Activated gamma-delta T cell treated with anti-CD3 and anti-CD28 coated beads, Interleukin-2, amount 50 U/mL, for 16 hours (primary cell): ENCODE measurements around the gene MRPL28.
A peak's percentile ranks its signal among the peaks of the same experiment; 100 is the strongest.
"Not testable (repeated sequence)": the region's sequence is repeated elsewhere in the genome, so short reads cannot be mapped to it uniquely, and the experiment has no call there.

ENCODE experiments used
- DNase-seq: peaks from one replicate; pipeline ENCODE4 v3.0.0-alpha.2; 2020; ENCODE audit warnings: low read depth

MRPL28 gene

GRCh38 chr16:370443-370842 is at the start of gene MRPL28:
TSS of gene MRPL28 (minus strand) at chr16:370538. CDS start at chr16:370218, 320 bp downstream.
- DNase-seq = peak; percentile 91

GRCh38 chr16:415170-415498 is 44.8 kb upstream of the MRPL28 start:
- not testable (repeated sequence) for DNase-seq

- no peak for DNase-seq
Observed at GRCh38 chr16:414395-415169, 44.2 kb upstream of the MRPL28 start.

- DNase-seq = no peak
Observed at GRCh38 chr16:411576-412265, 41.4 kb upstream of the MRPL28 start.

GRCh38 chr16:410516-411178 is 40.3 kb upstream of the MRPL28 start:
- no peak for DNase-seq

GRCh38 chr16:407253-407652 is 36.9 kb upstream of the MRPL28 start:
- no peak for DNase-seq

GRCh38 chr16:405548-406506 is 35.5 kb upstream of the MRPL28 start:
- no peak for DNase-seq

GRCh38 chr16:404971-405486 is 34.7 kb upstream of the MRPL28 start:
- DNase-seq = no peak

GRCh38 chr16:401468-402348 is 31.4 kb upstream of the MRPL28 start, which contains the start of gene DECR2:
TSS of gene DECR2 (plus strand) at chr16:401885. CDS start at chr16:401964, 79 bp downstream.
- DNase-seq = peak; percentile 99

GRCh38 chr16:400061-400591 is 29.8 kb upstream of the MRPL28 start:
- no peak for DNase-seq

- no peak for DNase-seq
Observed at GRCh38 chr16:399340-400019, 29.1 kb upstream of the MRPL28 start.

- DNase-seq = no peak
Observed at GRCh38 chr16:398561-399339, 28.4 kb upstream of the MRPL28 start.

GRCh38 chr16:397736-398332 is 27.5 kb upstream of the MRPL28 start:
- no peak for DNase-seq

- DNase-seq = no peak
Observed at GRCh38 chr16:397135-397661, 26.9 kb upstream of the MRPL28 start, which contains the start of gene NME4. TSS of gene NME4 (plus strand) at chr16:397199. CDS start at chr16:397223, 24 bp downstream.

GRCh38 chr16:396605-397004 is 26.3 kb upstream of the MRPL28 start:
- no peak for DNase-seq

GRCh38 chr16:396199-396598 is 25.9 kb upstream of the MRPL28 start:
- DNase-seq = no peak

GRCh38 chr16:392450-393030 is 22.2 kb upstream of the MRPL28 start:
- peak; percentile 51 for DNase-seq

- DNase-seq = peak; percentile 82
Observed at GRCh38 chr16:391885-392335, 21.6 kb upstream of the MRPL28 start.
